DND-41 (cell line): ENCODE data around the gene PLCD3.

ENCODE experiments used
- ATAC-seq: fragments of 200-7000 bp; cut with Tn5 transposase; 3 replicates; pipeline ENCODE4 v1.9.1; 2021; ENCODE audit warnings: low read depth; ENCODE audit not compliant: insufficient read depth
- DNase-seq: peaks from one replicate; pipeline ENCODE4 v3.0.0-alpha.2; 2020
- H2AFZ ChIP-seq: 2 replicates; pipeline ENCODE4 v1.6.0; 2012; ENCODE audit warnings: low read depth, low read length
- H3K27ac ChIP-seq: 2 replicates; pipeline ENCODE4 v1.5.1; 2012; ENCODE audit warnings: low read length, inconsistent platforms
- H3K27me3 ChIP-seq: fragments of 200-600 bp; sonication (generic); 2 replicates; pipeline ENCODE4 v1.6.0; 2012; ENCODE audit warnings: low read length, mild to moderate bottlenecking, inconsistent platforms; ENCODE audit not compliant: insufficient read depth, poor library complexity
- H3K36me3 ChIP-seq: 2 replicates; pipeline ENCODE4 v1.5.1; 2012; ENCODE audit warnings: low read length, inconsistent platforms; ENCODE audit not compliant: insufficient read depth
- H3K4me1 ChIP-seq: 2 replicates; pipeline ENCODE4 v1.5.1; 2012; ENCODE audit warnings: mild to moderate bottlenecking, low read length; ENCODE audit not compliant: insufficient read depth
- H3K4me2 ChIP-seq: 2 replicates; pipeline ENCODE4 v1.6.0; 2012; ENCODE audit warnings: mild to moderate bottlenecking, moderate library complexity, low read length, inconsistent platforms; ENCODE audit not compliant: insufficient read depth
- H3K4me3 ChIP-seq, 2 experiments: fragments of 200-600 bp in 1 of 2; shearing (Covaris generic) in 1 of 2; 2 replicates each; pipeline ENCODE4 v1.5.1; 2012 to 2016; ENCODE audit warnings: inconsistent platforms in 2 of 2, low read length in 2 of 2, mild to moderate bottlenecking in 2 of 2, low read depth in 1 of 2, moderate library complexity in 1 of 2
- H3K79me2 ChIP-seq: 2 replicates; pipeline ENCODE4 v1.6.0; 2012; ENCODE audit warnings: low read length, inconsistent platforms; ENCODE audit not compliant: insufficient read depth
- H3K9ac ChIP-seq: 2 replicates; pipeline ENCODE4 v1.6.0; 2012; ENCODE audit warnings: low read depth, mild to moderate bottlenecking, inconsistent platforms, low read length, moderate library complexity
- H3K9me3 ChIP-seq: 2 replicates; pipeline ENCODE4 v1.5.1; 2012; ENCODE audit warnings: low read length, moderate library complexity, mild to moderate bottlenecking, inconsistent platforms; ENCODE audit not compliant: insufficient read depth, severe bottlenecking
- H4K20me1 ChIP-seq: 2 replicates; pipeline ENCODE4 v1.6.0; 2012; ENCODE audit warnings: low read length; ENCODE audit not compliant: insufficient read depth
- EZH2 ChIP-seq: IDR thresholded peaks from 3 replicates; pipeline ENCODE4 v1.6.1; 2012; ENCODE audit warnings: borderline replicate concordance, low read depth, mild to moderate bottlenecking, moderate library complexity, low read length, inconsistent platforms; ENCODE audit not compliant: severe bottlenecking
- TF ChIP-seq, protein P1 (sequence below): IDR thresholded peaks from 2 replicates; pipeline ENCODE4 v1.5.1; 2012; ENCODE audit warnings: borderline replicate concordance, low read length, moderate library complexity, mild to moderate bottlenecking; ENCODE audit not compliant: poor library complexity, severe bottlenecking; ENCODE audit errors: extremely low read depth

The PLCD3 gene

DNA sequence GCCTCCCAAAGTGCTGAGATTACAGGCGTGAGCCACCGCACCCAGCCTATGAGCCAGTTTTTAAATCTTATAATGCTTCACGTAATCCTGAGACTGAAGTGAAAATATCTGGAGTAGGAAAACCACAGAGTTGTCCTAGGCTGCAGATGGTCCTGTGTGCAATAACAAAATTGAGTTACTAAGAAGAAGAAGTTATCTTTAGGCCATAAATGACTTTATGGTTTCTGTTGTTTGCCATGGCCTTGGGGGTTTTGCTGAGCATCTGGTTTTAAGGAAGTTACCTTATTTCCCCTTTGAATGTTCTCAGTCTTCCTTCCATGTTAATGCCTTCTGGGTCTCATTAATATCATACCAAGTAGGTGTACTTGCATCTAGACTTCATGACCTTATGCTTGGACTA lies 54.7 kb downstream of the PLCD3 start:
- no peak for DNase-seq
- Histone ChIP-seq H3K4me2 (no peak overlapping the region), H4K20me1 (peaks cover 31% of the 10 kb centered on the region), H3K4me1 (no peaks in the 10 kb centered on the region), H3K27ac (no peak overlapping the region), H3K79me2 (peaks cover 85% of the 10 kb centered on the region), H3K36me3 (peaks cover 74% of the 10 kb centered on the region), H2AFZ (no peak overlapping the region), H3K27me3 (no peaks in the 10 kb centered on the region), H3K9me3 (no peaks in the 10 kb centered on the region), H3K9ac (no peak overlapping the region), H3K4me3 (no peak overlapping the region)
- TF ChIP-seq EZH2 = no peak
- TF ChIP-seq, protein P1, sequence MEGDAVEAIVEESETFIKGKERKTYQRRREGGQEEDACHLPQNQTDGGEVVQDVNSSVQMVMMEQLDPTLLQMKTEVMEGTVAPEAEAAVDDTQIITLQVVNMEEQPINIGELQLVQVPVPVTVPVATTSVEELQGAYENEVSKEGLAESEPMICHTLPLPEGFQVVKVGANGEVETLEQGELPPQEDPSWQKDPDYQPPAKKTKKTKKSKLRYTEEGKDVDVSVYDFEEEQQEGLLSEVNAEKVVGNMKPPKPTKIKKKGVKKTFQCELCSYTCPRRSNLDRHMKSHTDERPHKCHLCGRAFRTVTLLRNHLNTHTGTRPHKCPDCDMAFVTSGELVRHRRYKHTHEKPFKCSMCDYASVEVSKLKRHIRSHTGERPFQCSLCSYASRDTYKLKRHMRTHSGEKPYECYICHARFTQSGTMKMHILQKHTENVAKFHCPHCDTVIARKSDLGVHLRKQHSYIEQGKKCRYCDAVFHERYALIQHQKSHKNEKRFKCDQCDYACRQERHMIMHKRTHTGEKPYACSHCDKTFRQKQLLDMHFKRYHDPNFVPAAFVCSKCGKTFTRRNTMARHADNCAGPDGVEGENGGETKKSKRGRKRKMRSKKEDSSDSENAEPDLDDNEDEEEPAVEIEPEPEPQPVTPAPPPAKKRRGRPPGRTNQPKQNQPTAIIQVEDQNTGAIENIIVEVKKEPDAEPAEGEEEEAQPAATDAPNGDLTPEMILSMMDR = no peak
- ATAC-seq = no peak

DNA sequence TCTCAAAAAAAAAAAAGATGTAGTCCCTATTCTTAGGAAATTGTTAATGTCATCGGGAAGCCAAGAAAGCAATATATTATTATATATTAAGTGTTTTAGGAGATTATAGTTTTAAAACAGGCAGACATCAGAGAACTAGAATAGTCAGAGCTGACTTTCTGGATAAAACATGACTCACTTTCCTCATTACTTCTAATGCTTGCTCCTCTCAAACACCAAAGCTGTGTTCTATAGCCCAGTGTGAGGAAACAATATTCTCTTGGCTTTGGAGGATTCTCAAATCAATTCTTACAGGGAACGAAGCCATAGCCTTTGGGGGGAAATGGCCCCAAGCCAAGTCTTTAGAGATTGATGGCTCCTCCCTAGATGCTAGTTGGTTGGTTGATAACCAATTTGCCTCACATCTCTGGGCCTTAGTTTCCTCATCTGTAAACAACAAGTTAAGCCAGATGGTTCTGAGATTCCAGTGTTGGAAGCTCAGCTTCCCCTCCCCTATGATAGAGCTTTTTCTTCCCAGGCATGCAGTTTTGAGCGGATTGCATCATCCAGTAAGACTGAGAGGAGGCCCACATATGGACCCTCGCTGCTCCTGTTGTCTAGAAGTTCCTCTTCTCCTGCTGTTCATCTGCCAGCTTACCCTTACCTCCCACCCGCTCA lies 58.8 kb downstream of the PLCD3 start:
- Histone ChIP-seq H3K27ac (peak overlapping the region; percentile 31; the same call in 1 of the 2 replicates), H3K9me3 (no peaks in the 10 kb centered on the region), H3K4me1 (no peaks in the 10 kb centered on the region), H3K36me3 (peaks cover 70% of the 10 kb centered on the region), H3K4me2 (no peak overlapping the region), H4K20me1 (peaks cover 44% of the 10 kb centered on the region), H3K4me3 (no peak overlapping the region), H2AFZ (no peak overlapping the region), H3K9ac (no peak overlapping the region), H3K79me2 (peaks cover 94% of the 10 kb centered on the region), H3K27me3 (no peaks in the 10 kb centered on the region)
- DNase-seq (no peak), ATAC-seq (no peak)
- TF ChIP-seq, protein P1 = no peak
- TF ChIP-seq EZH2 = no peak

DNA sequence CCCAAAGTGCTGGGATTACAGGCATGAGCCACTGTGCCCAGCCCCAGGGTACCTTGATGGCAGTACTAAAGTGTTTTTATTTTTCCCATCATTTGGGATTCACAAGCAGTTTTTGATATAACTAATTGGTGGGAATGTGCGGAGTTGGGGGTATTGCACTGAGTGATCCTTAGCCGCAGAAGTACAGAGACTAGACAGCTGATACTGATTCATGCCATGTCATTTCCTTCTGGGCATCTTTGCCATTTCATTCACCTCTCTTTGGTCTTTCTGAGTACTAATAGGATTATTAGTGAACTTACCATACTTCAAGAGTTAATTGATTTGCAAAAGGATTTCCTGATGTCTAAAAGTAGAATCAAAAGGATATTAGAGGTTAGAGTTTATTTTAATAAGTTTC lies 61.5 kb downstream of the PLCD3 start:
- ATAC-seq (no peak), DNase-seq (no peak)
- peaks cover 73% of the 10 kb centered on the region for H3K36me3 ChIP-seq
- no peaks in the 10 kb centered on the region for H3K4me1 ChIP-seq
- H3K27ac ChIP-seq = no peak overlapping the region
- TF ChIP-seq, protein P1 = no peak
- TF ChIP-seq EZH2 = no peak
- no peak overlapping the region for H3K9ac ChIP-seq
- no peak overlapping the region for H3K4me3 ChIP-seq
- no peak overlapping the region for H2AFZ ChIP-seq
- H3K4me2 ChIP-seq = no peak overlapping the region
- H3K27me3 ChIP-seq = no peaks in the 10 kb centered on the region
- H3K9me3 ChIP-seq = no peaks in the 10 kb centered on the region
- H4K20me1 ChIP-seq = peaks cover 49% of the 10 kb centered on the region
- peaks cover 94% of the 10 kb centered on the region for H3K79me2 ChIP-seq

DNA sequence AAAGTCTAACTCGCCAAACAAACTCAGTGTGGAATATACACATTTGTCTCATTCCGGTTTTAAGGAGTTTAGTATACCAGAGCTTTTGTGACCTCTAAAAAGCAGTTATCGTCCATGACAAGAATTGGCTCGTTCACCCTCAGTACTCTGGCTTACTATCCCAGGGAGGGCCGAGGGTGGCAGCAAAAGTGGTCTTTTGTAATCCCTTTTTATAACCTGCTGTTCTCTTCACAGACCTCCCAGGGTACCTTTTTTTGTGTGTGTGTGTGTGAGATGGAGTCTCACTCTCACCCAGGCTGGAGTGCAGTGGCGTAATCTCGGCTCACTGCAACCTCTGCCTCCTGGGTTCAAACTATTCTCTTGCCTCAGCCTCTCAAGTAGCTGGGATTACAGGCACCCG lies 62.3 kb downstream of the PLCD3 start:
- Histone ChIP-seq H3K27me3 (no peaks in the 10 kb centered on the region), H3K27ac (no peak overlapping the region), H3K4me2 (no peak overlapping the region), H4K20me1 (peaks cover 45% of the 10 kb centered on the region), H3K79me2 (peaks cover 94% of the 10 kb centered on the region), H3K4me3 (no peak overlapping the region), H3K9me3 (no peaks in the 10 kb centered on the region), H3K9ac (no peak overlapping the region), H3K4me1 (no peaks in the 10 kb centered on the region), H2AFZ (no peak overlapping the region), H3K36me3 (peaks cover 67% of the 10 kb centered on the region)
- DNase-seq (no peak), ATAC-seq (no peak)
- no peak for TF ChIP-seq EZH2
- TF ChIP-seq, protein P1 = no peak
